ENCODE measurements around the gene TRPV3. TPM values are rescaled to one million over a fixed set of nuclear protein-coding genes. Genes with fewer than 3 reads are reported as not detected.

TRPV3 gene
- total RNA-seq, 1 experiment from 2014 or later: 3.6 TPM

DNA sequence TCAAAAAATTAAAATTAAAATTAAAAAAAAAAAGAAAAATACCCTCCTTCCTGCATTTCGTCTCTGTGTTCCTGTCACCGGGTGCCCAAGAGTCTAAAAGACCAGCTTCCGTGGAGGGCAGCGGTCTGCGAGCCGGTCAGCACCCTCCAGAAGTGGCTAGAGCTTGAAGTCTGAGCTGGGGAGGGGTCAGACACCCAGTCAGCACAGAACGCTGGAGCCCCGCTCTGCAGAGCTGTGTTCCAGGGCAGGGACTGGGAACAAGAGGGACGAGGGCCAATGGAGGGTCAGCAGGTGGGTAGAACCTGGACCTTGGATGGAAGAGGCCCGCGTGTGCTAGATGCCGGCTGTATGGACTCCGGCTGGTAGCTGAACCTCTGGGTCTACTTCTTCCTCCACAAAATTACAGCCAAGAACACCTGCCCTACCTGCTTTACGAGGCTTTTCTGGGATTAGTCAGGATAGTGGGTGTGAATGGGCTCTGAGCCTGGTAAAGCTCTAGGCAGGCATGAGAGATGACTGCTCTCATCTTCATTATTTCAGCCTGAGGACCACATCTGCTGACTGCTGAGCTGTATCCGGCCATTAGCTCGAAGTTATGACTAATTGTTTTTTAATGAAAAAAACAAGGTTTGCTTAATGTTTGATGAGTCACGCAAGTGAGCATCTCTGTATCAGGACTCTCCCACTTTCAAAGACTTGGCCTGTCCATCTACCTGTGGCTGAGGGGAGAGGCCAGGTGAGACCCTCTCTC lies 45.7 kb upstream of the TRPV3 start:
- Histone ChIP-seq H3K4me3 (ENCODE audit: low read length) (no peak overlapping the region), H3K4me1 (ENCODE audit: insufficient read depth, low read length) (peaks cover 12% of the 10 kb centered on the region), H3K9me2 (replicated peaks; ENCODE audit: low read length) (no peaks in the 10 kb centered on the region), H3K4me2 (ENCODE audit: low read length) (peak overlapping the region; percentile 66), H3K9me3 (ENCODE audit: low read length) (no peaks in the 10 kb centered on the region), H4K20me1 (ENCODE audit: low read length) (no peaks in the 10 kb centered on the region), H3K36me3 (ENCODE audit: low read depth, low read length) (peaks cover 8% of the 10 kb centered on the region), H3K27ac (ENCODE audit: low read length) (peak overlapping the region; percentile 89), H3K79me2 (ENCODE audit: low read length) (no peaks in the 10 kb centered on the region), H3K27me3 (ENCODE audit: low read length) (no peaks in the 10 kb centered on the region), H2AFZ (ENCODE audit: low read length) (no peak overlapping the region), H3K9ac (ENCODE audit: low read length) (peak overlapping the region; percentile 62), H3F3A (ENCODE audit: low read length, unreplicated experiment) (no peaks in the 10 kb centered on the region)
- DNase-seq (peak; percentile 91), ATAC-seq (peak; percentile 98)
- CTCF ChIA-PET: interaction anchor here (1.0 kb wide), 1 partner anchor 33 kb away, joined by 5 read pairs; the partner anchor contains the start of genes CTNS and SHPK
- intact Hi-C loops (cut with micrococcal nuclease): loop anchor here (1.0 kb wide), 1 partner anchor 28 kb away; no protein-coding TSS in a partner anchor
- POLR2A ChIA-PET (ENCODE audit: unreplicated experiment): interaction anchor here (0.7 kb wide), 1 partner anchor 45 kb away, joined by 5 read pairs; no protein-coding TSS in a partner anchor
- TF ChIP-seq EZH2 (IDR thresholded peaks at IDR 0.05; ENCODE audit: low read length, unreplicated experiment): no peak
- BruUV-seq (replicated peaks): TSS peak; percentile 38

DNA sequence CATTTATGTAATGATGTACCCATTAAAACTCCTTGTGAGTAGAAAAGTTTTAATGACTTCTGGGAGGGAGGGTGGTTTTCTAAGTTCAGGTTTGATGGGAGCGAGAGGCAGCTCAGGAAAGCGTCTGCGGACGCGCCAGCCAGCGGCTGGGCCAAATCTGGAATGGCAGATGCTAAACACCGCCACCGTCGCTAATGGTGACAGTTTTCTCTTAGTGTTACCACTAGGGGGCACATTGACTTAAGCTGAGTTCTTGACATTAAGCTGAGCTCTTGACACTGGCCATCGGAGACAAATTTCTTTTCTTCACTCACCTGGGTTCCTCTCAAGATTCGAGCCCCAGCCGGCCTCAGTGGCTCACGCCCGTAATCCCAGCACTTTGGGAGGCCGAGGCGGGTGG lies 44.9 kb upstream of the TRPV3 start:
- DNase-seq (no peak), ATAC-seq (no peak)
- ChIA-PET POLR2A (ENCODE audit: unreplicated experiment) (interaction anchor here (0.7 kb wide), 1 partner anchor 35 kb away, joined by 3 read pairs; no protein-coding TSS in a partner anchor), CTCF (no interaction called here)
- no peaks in the 10 kb centered on the region for H3K79me2 ChIP-seq (ENCODE audit: low read length)
- no peak overlapping the region for H3K4me3 ChIP-seq (ENCODE audit: low read length)
- H3K36me3 ChIP-seq (ENCODE audit: low read depth, low read length): peaks cover 8% of the 10 kb centered on the region
- no peaks in the 10 kb centered on the region for H3K9me3 ChIP-seq (ENCODE audit: low read length)
- no peak for TF ChIP-seq EZH2 (IDR thresholded peaks at IDR 0.05; ENCODE audit: low read length, unreplicated experiment)
- no peak for TF ChIP-seq EZH2phosphoT487 (IDR thresholded peaks at IDR 0.05; ENCODE audit: borderline replicate concordance, low read length)
- TF ChIP-seq, protein P1, sequence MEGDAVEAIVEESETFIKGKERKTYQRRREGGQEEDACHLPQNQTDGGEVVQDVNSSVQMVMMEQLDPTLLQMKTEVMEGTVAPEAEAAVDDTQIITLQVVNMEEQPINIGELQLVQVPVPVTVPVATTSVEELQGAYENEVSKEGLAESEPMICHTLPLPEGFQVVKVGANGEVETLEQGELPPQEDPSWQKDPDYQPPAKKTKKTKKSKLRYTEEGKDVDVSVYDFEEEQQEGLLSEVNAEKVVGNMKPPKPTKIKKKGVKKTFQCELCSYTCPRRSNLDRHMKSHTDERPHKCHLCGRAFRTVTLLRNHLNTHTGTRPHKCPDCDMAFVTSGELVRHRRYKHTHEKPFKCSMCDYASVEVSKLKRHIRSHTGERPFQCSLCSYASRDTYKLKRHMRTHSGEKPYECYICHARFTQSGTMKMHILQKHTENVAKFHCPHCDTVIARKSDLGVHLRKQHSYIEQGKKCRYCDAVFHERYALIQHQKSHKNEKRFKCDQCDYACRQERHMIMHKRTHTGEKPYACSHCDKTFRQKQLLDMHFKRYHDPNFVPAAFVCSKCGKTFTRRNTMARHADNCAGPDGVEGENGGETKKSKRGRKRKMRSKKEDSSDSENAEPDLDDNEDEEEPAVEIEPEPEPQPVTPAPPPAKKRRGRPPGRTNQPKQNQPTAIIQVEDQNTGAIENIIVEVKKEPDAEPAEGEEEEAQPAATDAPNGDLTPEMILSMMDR (conservative IDR thresholded peaks at IDR 0.05; ENCODE audit: low read depth, low read length): peak; percentile 43
- H3K9ac ChIP-seq (ENCODE audit: low read length): no peak overlapping the region
- H3F3A ChIP-seq (ENCODE audit: low read length, unreplicated experiment): no peaks in the 10 kb centered on the region
- intact Hi-C loops (cut with micrococcal nuclease): no loop called here
- no peaks in the 10 kb centered on the region for H3K27me3 ChIP-seq (ENCODE audit: low read length)
- H2AFZ ChIP-seq (ENCODE audit: low read length): no peak overlapping the region
- peaks cover 12% of the 10 kb centered on the region for H3K4me1 ChIP-seq (ENCODE audit: insufficient read depth, low read length)
- no peak overlapping the region for H3K4me2 ChIP-seq (ENCODE audit: low read length)
- H4K20me1 ChIP-seq (ENCODE audit: low read length): no peaks in the 10 kb centered on the region
- no peaks in the 10 kb centered on the region for H3K9me2 ChIP-seq (replicated peaks; ENCODE audit: low read length)
- BruUV-seq (replicated peaks): no TSS peak
- H3K27ac ChIP-seq (ENCODE audit: low read length): no peak overlapping the region

- Histone ChIP-seq H3K27me3 (ENCODE audit: low read length) (no peaks in the 10 kb centered on the region), H2AFZ (ENCODE audit: low read length) (no peak overlapping the region), H3K27ac (ENCODE audit: low read length) (no peak overlapping the region), H3K9me2 (replicated peaks; ENCODE audit: low read length) (no peaks in the 10 kb centered on the region), H3K36me3 (ENCODE audit: low read depth, low read length) (peaks cover 8% of the 10 kb centered on the region), H3K4me3 (ENCODE audit: low read length) (no peak overlapping the region), H3K9ac (ENCODE audit: low read length) (no peak overlapping the region), H3F3A (ENCODE audit: low read length, unreplicated experiment) (no peaks in the 10 kb centered on the region), H3K4me2 (ENCODE audit: low read length) (no peak overlapping the region), H3K4me1 (ENCODE audit: insufficient read depth, low read length) (peaks cover 12% of the 10 kb centered on the region), H3K79me2 (ENCODE audit: low read length) (no peaks in the 10 kb centered on the region), H3K9me3 (ENCODE audit: low read length) (no peaks in the 10 kb centered on the region), H4K20me1 (ENCODE audit: low read length) (no peaks in the 10 kb centered on the region)
- DNase-seq (no peak), ATAC-seq (no peak)
- intact Hi-C loops (cut with micrococcal nuclease): no loop called here
- no TSS peak for BruUV-seq (replicated peaks)
- ChIA-PET POLR2A (ENCODE audit: unreplicated experiment) (no interaction called here), CTCF (no interaction called here)
- TF ChIP-seq EZH2phosphoT487 (IDR thresholded peaks at IDR 0.05; ENCODE audit: borderline replicate concordance, low read length) (no peak), EZH2 (IDR thresholded peaks at IDR 0.05; ENCODE audit: low read length, unreplicated experiment) (no peak)
- TF ChIP-seq, protein P1 (conservative IDR thresholded peaks at IDR 0.05; ENCODE audit: low read depth, low read length): no peak
Measured at GRCh38 chr17:3600529-3601205, 43.1 kb upstream of the TRPV3 start.
